Mesenchymal stem cell (in vitro differentiated cells and primary cell): ENCODE measurements around the gene NUSAP1.
"Not testable (repeated sequence)": the region's sequence is repeated elsewhere in the genome, so short reads cannot be mapped to it uniquely, and the experiment has no call there.

Source experiments
- DNase-seq: peaks from one replicate; pipeline ENCODE4 v3.0.0-alpha.2; 2013
- H2AFZ ChIP-seq: one replicate; pipeline ENCODE4 v1.6.1; 2013; ENCODE audit warnings: low read depth, mild to moderate bottlenecking, control low read depth, inconsistent platforms, low read length, moderate library complexity
- H2AK5ac ChIP-seq: 2 replicates; pipeline ENCODE4 v1.6.1; 2013; ENCODE audit warnings: low read length, moderate library complexity, mild to moderate bottlenecking, inconsistent platforms; ENCODE audit not compliant: severe bottlenecking
- H2BK120ac ChIP-seq: one replicate; pipeline ENCODE4 v1.6.1; 2013; ENCODE audit warnings: low read depth, mild to moderate bottlenecking, inconsistent platforms, low read length, moderate library complexity
- H2BK12ac ChIP-seq, 2 experiments: one replicate each; pipeline ENCODE4 v1.6.1; 2013; ENCODE audit warnings: inconsistent platforms in 2 of 2, low read length in 2 of 2, mild to moderate bottlenecking in 2 of 2, moderate library complexity in 2 of 2, control low read depth in 1 of 2
- H2BK15ac ChIP-seq: one replicate; pipeline ENCODE4 v1.6.1; 2013; ENCODE audit warnings: mild to moderate bottlenecking, low read depth, inconsistent platforms; ENCODE audit not compliant: poor library complexity, severe bottlenecking
- H2BK5ac ChIP-seq: 2 replicates; pipeline ENCODE4 v1.6.1; 2013; ENCODE audit warnings: low read depth, mild to moderate bottlenecking, low read length, control low read depth, inconsistent platforms; ENCODE audit not compliant: poor library complexity, severe bottlenecking
- H3K14ac ChIP-seq, 2 experiments: one replicate each; pipeline ENCODE4 v1.6.1; 2013; ENCODE audit warnings: inconsistent platforms in 2 of 2, low read length in 2 of 2, control low read depth in 1 of 2, mild to moderate bottlenecking in 1 of 2, moderate library complexity in 1 of 2
- H3K18ac ChIP-seq, 2 experiments: one replicate each; pipeline ENCODE4 v1.6.1; 2013; ENCODE audit warnings: inconsistent platforms in 2 of 2, low read length in 2 of 2, control low read depth in 1 of 2, low read depth in 1 of 2, mild to moderate bottlenecking in 1 of 2
- H3K23ac ChIP-seq, 2 experiments: one replicate each; pipeline ENCODE4 v1.6.1; 2013; ENCODE audit warnings: inconsistent platforms in 2 of 2, low read length in 2 of 2, mild to moderate bottlenecking in 2 of 2, moderate library complexity in 2 of 2, control low read depth in 1 of 2
- H3K27ac ChIP-seq: 2 replicates; pipeline ENCODE4 v1.5.1; 2013; ENCODE audit warnings: mild to moderate bottlenecking, moderate library complexity, low read length, control low read depth, inconsistent platforms; ENCODE audit not compliant: poor library complexity, severe bottlenecking
- H3K27me3 ChIP-seq, 2 experiments: 2 replicates each; pipeline versions ENCODE4 v1.6.1 to v1.7.0; 2013; ENCODE audit warnings: low read length in 2 of 2, mild to moderate bottlenecking in 2 of 2, moderate library complexity in 2 of 2, control low read depth in 1 of 2, inconsistent platforms in 1 of 2; ENCODE audit not compliant: control insufficient read depth in 1 of 2, insufficient read depth in 1 of 2
- H3K36me3 ChIP-seq, 2 experiments: 2 replicates each; pipeline versions ENCODE4 v1.6.1 to v1.7.0; 2013; ENCODE audit warnings: low read length in 2 of 2, control low read depth in 1 of 2, inconsistent platforms in 1 of 2, low read depth in 1 of 2, mild to moderate bottlenecking in 1 of 2; ENCODE audit not compliant: insufficient read depth in 2 of 2, control insufficient read depth in 1 of 2
- H3K4ac ChIP-seq, 2 experiments: one replicate each; pipeline ENCODE4 v1.6.1; 2013; ENCODE audit warnings: inconsistent platforms in 2 of 2, low read length in 2 of 2, mild to moderate bottlenecking in 2 of 2, moderate library complexity in 2 of 2, control low read depth in 1 of 2, low read depth in 1 of 2
- H3K4me1 ChIP-seq: 2 replicates; pipeline ENCODE4 v1.6.1; 2013; ENCODE audit warnings: low read depth, low read length, control low read depth; ENCODE audit not compliant: control insufficient read depth, insufficient read depth
- H3K4me2 ChIP-seq: 2 replicates; pipeline ENCODE4 v1.6.1; 2013; ENCODE audit warnings: low read length, mild to moderate bottlenecking, inconsistent platforms; ENCODE audit not compliant: poor library complexity, severe bottlenecking
- H3K4me3 ChIP-seq, 2 experiments: 2 replicates each; pipeline versions ENCODE4 v1.5.1 to v1.7.0; 2013; ENCODE audit warnings: low read length in 2 of 2, mild to moderate bottlenecking in 2 of 2, control low read depth in 1 of 2, low read depth in 1 of 2; ENCODE audit not compliant: insufficient read depth in 1 of 2
- H3K79me1 ChIP-seq: replicated peaks from 2 replicates; pipeline ENCODE4 v1.6.1; 2013; ENCODE audit warnings: mild to moderate bottlenecking, control low read depth, low read length, inconsistent platforms; ENCODE audit not compliant: poor library complexity, severe bottlenecking
- H3K9ac ChIP-seq: 2 replicates; pipeline ENCODE4 v1.7.0; 2013; ENCODE audit warnings: mild to moderate bottlenecking, low read length, moderate library complexity
- H3K9me3 ChIP-seq: 2 replicates; pipeline ENCODE4 v1.7.0; 2013; ENCODE audit warnings: mild to moderate bottlenecking, low read length; ENCODE audit not compliant: control insufficient read depth
- H4K8ac ChIP-seq: one replicate; pipeline ENCODE4 v1.6.1; 2013; ENCODE audit warnings: inconsistent platforms, mild to moderate bottlenecking, low read length, moderate library complexity
- H4K91ac ChIP-seq: one replicate; pipeline ENCODE4 v1.6.1; 2013; ENCODE audit warnings: mild to moderate bottlenecking, low read length, inconsistent platforms
- WGBS: methylation state at CpG from one replicate; pipeline ENCODE4 v1.1.7; 2013; ENCODE audit warnings: mixed read lengths; 5-methylcytosine and 5-hydroxymethylcytosine counted together

Gene NUSAP1

GRCh38 chr15:41383974-41384749 is 51.5 kb downstream of the NUSAP1 start:
- H3K4me1 ChIP-seq, H4K91ac ChIP-seq, H2AFZ ChIP-seq, H3K79me1 ChIP-seq, H3K27me3 ChIP-seq, H3K18ac ChIP-seq, H3K9me3 ChIP-seq, H2AK5ac ChIP-seq, H3K4ac ChIP-seq, DNase-seq, H3K9ac ChIP-seq, H3K14ac ChIP-seq, H2BK120ac ChIP-seq, H2BK15ac ChIP-seq, H3K23ac ChIP-seq, H4K8ac ChIP-seq, H3K4me3 ChIP-seq, H2BK12ac ChIP-seq, H3K4me2 ChIP-seq, H2BK5ac ChIP-seq, H3K27ac ChIP-seq: not testable (repeated sequence)
- 97% methylated on average over 8 of the region's 9 CpGs for WGBS
- peaks cover 10 to 31% of the 10 kb centered on the region in 2 experiments for H3K36me3 ChIP-seq

GRCh38 chr15:41387646-41388045 is 55.0 kb downstream of the NUSAP1 start:
- DNase-seq = no peak
- no peaks in the 10 kb centered on the region for H3K27me3 ChIP-seq
- no peak overlapping the region for H2BK5ac ChIP-seq
- H3K4ac ChIP-seq = no peak overlapping the region
- no peak overlapping the region for H2BK120ac ChIP-seq
- peaks cover 10 to 43% of the 10 kb centered on the region in 2 experiments for H3K36me3 ChIP-seq
- H2AK5ac ChIP-seq = no peak overlapping the region
- H3K9me3 ChIP-seq = no peaks in the 10 kb centered on the region
- H3K23ac ChIP-seq = no peak overlapping the region
- H3K18ac ChIP-seq = no peak overlapping the region
- no peak overlapping the region for H3K14ac ChIP-seq
- peaks cover 2% of the 10 kb centered on the region for H3K79me1 ChIP-seq
- H3K4me1 ChIP-seq = no peaks in the 10 kb centered on the region
- H2AFZ ChIP-seq = no peak overlapping the region
- H3K9ac ChIP-seq = no peak overlapping the region
- no peak overlapping the region for H4K8ac ChIP-seq
- no peak overlapping the region for H4K91ac ChIP-seq
- WGBS = 92% methylated on average over 6 of the region's 6 CpGs
- H3K4me3 ChIP-seq = no peak overlapping the region
- H2BK15ac ChIP-seq = no peak overlapping the region
- H2BK12ac ChIP-seq = no peak overlapping the region
- H3K27ac ChIP-seq = no peak overlapping the region
- H3K4me2 ChIP-seq = no peak overlapping the region

- WGBS = 100% methylated on average over 2 of the region's 2 CpGs
- Histone ChIP-seq H3K23ac (no peak overlapping the region), H4K91ac (no peak overlapping the region), H3K14ac (no peak overlapping the region), H3K9ac (no peak overlapping the region), H2AK5ac (no peak overlapping the region), H4K8ac (no peak overlapping the region), H3K4me3 (no peak overlapping the region), H3K4me2 (no peak overlapping the region), H2AFZ (no peak overlapping the region), H3K18ac (no peak overlapping the region), H3K4ac (no peak overlapping the region), H2BK12ac (no peak overlapping the region), H3K27me3 (no peaks in the 10 kb centered on the region), H3K36me3 (peaks cover 11 to 56% of the 10 kb centered on the region in 2 experiments), H3K79me1 (peaks cover 8% of the 10 kb centered on the region), H2BK15ac (no peak overlapping the region), H2BK120ac (no peak overlapping the region), H3K9me3 (no peaks in the 10 kb centered on the region), H2BK5ac (no peak overlapping the region), H3K4me1 (no peaks in the 10 kb centered on the region), H3K27ac (no peak overlapping the region)
- no peak for DNase-seq
These were observed 60.0 kb downstream of the NUSAP1 start for GRCh38 chr15:41392659-41393058.

- Histone ChIP-seq H2BK120ac (no peak overlapping the region), H4K91ac (no peak overlapping the region), H2AK5ac (no peak overlapping the region), H3K36me3 (peaks cover 9 to 41% of the 10 kb centered on the region in 2 experiments), H3K79me1 (peaks cover 14% of the 10 kb centered on the region), H3K14ac (no peak overlapping the region), H3K4ac (no peak overlapping the region), H2BK12ac (no peak overlapping the region), H3K9ac (no peak overlapping the region), H2AFZ (no peak overlapping the region), H3K4me3 (no peak overlapping the region), H3K27me3 (no peaks in the 10 kb centered on the region), H3K4me2 (no peak overlapping the region), H3K9me3 (no peaks in the 10 kb centered on the region), H3K4me1 (no peaks in the 10 kb centered on the region), H2BK15ac (no peak overlapping the region), H4K8ac (no peak overlapping the region), H3K18ac (no peak overlapping the region), H3K23ac (no peak overlapping the region), H2BK5ac (no peak overlapping the region), H3K27ac (no peak overlapping the region)
- DNase-seq = no peak
- WGBS = 91% methylated on average over 4 of the region's 4 CpGs
These were observed 62.2 kb downstream of the NUSAP1 start for GRCh38 chr15:41394924-41395323.
